ENCODE results near the gene SIVA1.

SIVA1 gene

DNA sequence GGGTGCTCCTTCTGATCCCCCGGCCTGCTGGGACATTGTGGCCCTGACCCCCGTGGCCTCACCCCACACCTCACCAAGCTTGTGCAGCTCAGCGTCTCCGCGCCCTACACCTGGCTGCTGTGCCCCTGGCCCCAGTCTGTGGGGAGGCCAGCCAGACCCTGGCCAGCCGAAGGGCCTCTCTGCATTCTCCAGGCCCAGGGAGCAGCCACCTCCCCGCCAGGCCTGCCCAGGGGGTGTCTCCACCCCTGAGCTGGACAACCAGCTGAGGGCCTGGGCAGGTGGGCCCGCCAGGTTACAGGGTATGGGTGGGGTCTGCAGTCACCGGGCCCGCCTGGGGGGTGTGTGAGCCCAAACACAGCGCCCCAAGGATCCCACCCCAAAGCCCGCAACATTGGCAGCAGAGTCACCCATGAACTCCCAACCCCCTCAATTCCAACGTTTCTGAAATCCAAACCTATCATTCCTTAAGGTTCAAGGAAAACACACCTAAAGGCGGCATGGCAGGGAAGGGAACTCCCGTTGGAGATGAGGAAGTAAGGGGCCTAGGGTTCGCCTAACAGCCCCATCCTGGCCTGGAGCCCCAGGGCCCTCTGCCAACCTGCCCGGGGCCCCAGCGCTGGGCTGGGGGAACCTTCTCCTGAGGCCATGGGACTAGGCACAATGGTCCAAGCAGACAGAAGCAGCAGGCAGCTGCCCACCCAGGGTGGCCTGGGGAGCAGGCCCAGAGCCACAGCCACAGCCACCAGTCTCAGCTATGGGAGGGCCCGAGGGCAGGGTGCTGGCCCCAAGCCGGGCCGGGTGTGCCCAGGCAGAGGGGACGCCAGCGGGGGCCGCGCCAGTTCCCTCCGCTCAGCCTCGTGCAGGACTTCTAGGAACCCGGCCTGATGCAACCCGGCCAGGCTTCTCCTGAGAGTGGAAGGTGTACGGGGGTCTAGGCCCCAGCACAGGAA lies 34.1 kb downstream of the SIVA1 start:
- no peak for DNase-seq

DNA sequence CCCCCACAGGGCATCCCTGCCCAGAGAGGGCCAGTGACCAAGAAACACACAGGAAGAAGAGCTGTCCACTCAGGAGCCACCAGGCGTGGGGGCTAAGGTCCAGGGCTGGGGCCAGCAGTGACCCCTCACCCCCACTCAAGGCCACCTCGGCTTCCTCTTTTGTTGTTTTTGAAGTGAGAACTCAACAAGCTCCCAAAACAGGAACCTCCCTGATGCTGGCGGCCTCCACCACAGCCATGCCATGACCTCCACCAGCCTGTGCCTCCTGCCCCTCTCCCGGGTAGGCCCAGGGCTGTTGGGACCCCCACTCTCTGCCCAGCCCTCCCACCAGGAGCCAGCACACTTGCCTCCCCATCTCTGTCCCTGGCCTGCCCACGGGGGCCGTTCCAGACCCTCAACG lies 34.8 kb downstream of the SIVA1 start:
- no peak for DNase-seq

DNA sequence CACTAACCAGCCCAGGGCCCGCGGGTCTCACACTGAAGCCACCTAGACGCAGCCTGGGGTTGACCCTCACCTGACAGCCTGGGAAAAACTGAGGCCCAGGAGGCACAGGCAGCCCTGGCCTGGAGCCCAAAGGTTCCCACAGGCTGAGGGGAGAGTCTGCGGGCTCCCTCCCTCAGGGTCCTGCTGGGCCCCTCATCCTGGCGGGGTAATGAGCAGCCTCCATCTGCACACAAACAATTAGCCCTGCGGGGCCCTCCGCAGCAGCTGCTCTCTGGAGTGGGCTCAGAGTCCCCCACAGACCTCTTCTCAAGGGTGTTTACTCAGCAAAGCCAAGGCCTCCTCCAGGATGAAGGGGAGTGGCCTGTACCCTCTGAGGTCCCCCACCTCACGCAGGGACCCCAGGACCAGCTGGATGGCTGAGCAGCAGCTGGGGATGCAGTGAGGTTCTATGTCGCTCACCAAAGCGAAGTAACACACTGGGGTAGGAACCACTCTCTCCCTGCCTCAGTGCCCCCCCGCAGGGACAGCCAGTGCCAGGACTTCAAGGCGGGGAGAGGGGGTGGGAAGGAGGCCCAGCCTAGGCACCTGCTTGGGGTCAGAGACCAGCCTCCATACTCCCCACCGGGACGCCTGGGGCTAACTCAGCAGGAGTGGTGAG lies 35.3 kb downstream of the SIVA1 start:
- DNase-seq, result no peak

DNA sequence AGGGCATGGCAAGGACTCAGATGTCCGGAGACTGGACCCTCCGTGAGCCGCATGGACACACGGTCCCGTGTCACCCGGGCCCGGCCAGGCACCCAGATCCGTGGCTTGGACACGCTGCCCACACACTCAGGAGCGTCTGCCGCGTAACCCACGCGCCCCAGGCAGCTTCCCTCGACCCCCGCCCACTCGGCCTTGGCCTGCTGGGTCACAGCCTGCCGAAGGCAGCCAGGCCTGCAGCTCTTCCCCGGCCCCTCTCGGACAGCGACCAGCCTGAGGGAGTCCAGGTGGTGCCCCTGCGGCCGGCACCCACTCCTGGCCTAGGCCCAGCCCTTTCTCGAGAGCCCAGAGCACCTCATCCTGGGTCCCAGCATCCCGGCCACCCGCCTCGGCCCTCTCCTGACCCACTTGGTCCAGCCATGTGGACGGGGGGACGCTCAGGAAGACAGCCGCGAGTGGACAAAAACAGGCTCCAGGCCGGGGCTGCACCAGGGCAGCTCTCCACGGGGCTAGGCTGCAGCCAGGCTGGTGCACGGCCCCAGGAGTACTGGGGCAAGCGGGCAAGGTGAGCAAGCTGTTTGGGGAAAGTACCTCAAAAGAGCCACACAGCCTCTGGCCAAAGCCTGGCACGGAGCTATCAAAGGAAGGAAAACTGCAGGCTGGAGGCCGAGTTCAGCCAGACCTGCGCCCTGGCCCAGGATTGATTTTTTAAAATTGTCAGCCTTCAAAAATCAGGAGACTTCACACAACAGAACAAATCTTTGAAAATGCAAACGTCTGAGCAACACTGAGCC lies 36.1 kb downstream of the SIVA1 start:
- DNase-seq, result no peak

DNA sequence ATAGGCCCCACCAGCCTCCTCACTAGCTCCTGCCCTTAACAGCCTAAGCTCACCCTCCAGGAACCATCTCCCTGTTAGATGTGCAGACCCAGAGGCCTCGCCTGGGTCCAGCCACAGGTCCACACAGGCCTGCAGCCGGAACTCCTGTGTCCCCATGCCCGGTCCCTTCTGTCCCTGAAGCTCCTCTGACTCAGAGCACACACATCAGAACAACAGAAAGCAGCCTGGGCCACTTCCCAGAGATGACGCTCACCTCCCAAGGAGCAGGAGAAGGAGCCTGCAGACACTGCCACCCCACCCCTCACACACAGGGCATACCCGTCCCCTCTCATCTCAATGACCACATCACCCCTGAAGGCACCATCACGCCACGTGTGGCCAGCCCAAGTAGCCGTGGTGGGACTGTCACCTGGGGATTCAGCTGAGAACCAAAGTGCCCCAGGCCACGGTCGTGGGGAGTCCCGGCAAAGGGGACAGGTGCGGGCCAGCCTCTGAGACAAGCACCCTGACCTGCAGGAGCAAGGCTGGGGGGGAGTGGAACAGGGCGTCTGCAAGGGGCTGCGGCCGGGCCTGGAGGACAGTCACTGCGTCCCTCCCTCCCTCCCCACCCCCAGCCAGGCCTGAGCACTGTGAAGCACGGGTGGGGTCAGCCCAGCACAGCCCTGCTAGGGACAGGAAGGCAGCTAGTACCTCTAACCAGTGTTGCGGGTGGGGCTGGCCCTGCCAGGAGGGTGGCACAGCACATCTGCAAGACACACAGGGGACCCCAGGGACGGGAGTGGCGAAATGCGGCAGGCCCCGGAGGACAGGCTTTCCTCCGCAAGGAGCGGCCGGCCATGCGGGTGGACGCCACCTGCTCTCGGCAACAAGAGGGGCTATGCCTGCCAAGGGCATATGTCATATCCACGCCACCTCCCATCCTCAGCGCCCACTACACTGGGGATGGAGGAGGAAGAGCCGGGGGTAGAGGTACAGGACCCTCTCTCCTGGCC lies 37.1 kb downstream of the SIVA1 start:
- DNase-seq, result no peak

GRCh38 chr14:104791425-104791824 lies 38.5 kb downstream of the SIVA1 start:
- DNase-seq, result no peak

DNA sequence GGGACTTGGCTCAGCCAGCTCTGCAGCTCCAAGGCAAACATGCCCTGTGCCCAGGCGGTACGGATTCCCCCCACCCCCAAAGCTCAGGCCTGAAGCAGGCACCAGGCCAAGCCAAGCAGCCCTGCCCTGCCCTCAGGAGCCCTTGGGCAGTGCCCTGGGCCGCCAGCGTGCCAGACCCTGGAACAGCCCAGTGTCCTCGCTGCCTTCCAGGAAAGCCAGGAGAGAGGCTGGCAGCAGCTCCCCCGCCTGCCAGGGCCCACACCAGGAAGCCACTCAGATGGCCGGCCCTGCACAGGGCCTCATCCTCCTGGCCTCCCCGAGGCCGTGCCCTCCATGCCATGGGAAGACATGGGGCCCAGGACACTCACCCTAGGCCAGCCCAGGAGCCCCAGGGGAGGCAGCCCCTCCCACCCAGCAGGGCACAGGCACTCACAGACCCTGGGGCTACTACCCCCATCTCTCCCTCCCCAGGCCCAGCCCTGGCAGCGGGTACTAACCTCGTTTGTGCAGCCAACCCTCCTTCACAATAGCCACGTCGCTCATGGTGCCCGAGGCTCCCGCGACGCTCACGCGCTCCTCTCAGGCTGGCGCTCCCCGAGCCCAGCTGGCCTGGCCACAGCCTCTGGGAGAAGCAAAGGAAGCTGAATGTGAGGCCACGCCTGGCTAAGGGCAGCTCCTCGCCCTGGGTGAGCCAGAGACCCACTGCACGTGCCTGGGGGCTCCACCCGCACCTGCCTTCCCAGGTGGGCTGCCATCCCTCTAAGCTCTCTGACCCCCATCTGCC lies 39.3 kb downstream of the SIVA1 start:
- no peak for DNase-seq

DNA sequence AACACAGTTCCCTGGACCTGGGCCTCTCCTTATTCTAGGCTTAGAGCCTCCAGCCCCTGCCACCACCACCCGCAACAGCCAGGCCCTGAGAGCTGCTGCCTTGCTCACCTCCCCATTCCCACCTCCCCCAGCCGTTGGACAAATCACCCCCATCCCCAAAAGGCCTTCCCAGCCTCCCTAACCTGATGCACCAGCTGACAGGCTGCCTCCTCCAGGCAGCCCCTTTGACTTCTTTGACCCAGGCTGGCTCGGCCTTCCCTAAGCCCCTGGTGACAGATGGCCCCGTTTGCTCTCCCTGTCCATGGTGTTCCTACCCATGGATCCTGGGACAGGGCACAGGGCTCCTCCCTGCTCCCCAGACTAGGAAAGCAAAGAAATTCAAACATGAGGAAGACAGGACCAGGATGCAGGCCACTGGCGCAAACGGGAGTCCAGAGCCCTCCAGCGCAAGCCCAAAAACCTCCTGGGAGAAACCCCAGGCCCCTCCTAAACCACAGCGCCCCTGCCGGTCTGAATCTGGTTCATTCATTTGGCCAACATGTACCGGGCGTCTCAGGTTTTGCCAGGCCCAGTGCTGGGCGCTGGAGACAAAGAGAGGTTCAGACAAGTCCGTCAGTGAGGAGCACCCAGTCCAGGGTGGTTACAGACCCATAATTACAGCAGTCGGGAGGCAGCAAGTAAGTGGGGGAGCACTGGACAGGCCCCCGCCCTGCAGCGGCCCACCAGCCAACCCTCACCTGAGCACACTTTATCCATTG lies 40.2 kb downstream of the SIVA1 start:
- no peak for DNase-seq

DNA sequence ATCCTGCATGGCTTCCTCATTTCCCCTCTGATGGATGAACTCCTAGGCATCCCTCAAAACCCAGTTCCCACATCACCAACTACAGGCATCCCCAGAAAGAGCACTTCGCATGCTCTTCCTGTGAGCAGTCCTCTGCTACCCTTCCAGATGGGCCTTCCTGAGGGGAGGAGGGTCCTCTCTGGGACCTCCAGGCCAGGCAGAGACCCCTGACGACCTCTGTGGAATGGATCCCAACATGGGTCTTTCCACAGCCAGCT lies 40.7 kb downstream of the SIVA1 start:
- no peak for DNase-seq

- peak; percentile 8 for DNase-seq
These were observed 41.2 kb downstream of the SIVA1 start for GRCh38 chr14:104794099-104794498.

DNA sequence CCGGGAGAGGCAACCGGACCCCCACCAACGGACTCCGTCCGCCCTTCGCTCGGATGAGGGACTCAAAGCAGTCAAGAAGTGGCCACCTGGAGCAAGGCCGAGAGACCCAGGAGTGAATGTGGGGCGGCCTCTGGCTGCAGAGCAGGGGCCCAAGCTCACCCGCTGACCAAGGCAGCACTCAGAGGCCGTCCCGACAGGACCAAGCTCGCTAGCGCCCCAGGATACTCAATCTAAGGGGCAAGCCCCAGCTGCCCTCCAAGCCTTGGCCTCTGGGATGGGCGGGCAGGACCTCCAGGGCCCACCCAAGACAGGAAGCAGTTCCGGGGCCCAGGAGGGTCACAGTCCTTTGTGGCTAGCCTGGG lies 41.7 kb downstream of the SIVA1 start:
- no peak for DNase-seq

GRCh38 chr14:104794993-104795780 lies 42.2 kb downstream of the SIVA1 start, which contains the start of gene AKT1:
AKT1 (minus strand) TSS chr14:104795748; CDS start chr14:104792643, 3,105 bp downstream.
- DNase-seq, result peak; percentile 48

GRCh38 chr14:104795781-104796686 lies 43.1 kb downstream of the SIVA1 start:
- DNase-seq, result no peak

GRCh38 chr14:104796687-104797081 lies 43.7 kb downstream of the SIVA1 start:
- no peak for DNase-seq

DNA sequence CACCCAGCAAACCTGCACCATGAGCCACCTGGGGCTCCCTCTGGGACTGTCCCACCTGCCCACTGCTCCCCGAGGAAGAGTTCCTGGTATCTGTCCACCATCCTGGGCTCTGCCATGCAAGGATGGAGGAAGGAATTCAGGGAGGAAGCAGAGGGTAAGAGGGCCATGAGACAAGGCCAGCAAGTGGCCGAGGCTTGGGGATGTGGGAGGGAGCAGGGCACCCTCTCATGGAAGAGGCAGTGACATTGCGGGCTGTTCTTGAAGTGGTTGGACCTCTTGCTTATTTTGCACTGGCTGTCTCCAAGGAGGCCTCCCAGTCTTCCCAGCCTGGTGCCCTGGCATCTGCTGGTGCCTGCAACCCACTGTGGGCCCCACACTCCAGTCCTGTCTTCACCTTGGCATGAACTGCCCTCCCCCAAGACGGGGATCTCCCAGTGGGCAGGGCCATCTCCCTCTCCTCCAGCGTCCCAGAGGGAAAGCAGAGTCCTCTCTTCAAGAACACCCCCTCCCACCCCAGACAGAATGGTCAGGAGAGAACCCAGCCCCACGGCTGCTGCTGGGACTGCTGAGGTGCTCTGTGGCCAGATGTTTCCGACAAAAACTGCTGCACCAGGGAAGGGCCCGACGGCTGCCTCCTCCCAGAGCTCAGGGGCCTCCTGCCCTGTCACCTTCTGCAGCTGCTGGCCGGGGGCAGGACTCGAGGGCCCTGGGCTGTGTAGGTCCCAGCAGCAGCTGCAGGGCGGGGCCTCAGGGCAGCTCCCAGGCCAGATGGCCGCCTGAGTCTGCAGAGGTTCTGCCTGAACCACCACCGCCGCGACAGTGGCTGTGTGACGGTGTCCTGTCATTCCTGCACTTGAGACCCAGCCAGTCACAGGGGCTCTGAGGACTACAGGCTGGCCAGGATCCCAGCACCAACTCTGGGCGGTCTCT lies 44.4 kb downstream of the SIVA1 start:
- no peak for DNase-seq

DNA sequence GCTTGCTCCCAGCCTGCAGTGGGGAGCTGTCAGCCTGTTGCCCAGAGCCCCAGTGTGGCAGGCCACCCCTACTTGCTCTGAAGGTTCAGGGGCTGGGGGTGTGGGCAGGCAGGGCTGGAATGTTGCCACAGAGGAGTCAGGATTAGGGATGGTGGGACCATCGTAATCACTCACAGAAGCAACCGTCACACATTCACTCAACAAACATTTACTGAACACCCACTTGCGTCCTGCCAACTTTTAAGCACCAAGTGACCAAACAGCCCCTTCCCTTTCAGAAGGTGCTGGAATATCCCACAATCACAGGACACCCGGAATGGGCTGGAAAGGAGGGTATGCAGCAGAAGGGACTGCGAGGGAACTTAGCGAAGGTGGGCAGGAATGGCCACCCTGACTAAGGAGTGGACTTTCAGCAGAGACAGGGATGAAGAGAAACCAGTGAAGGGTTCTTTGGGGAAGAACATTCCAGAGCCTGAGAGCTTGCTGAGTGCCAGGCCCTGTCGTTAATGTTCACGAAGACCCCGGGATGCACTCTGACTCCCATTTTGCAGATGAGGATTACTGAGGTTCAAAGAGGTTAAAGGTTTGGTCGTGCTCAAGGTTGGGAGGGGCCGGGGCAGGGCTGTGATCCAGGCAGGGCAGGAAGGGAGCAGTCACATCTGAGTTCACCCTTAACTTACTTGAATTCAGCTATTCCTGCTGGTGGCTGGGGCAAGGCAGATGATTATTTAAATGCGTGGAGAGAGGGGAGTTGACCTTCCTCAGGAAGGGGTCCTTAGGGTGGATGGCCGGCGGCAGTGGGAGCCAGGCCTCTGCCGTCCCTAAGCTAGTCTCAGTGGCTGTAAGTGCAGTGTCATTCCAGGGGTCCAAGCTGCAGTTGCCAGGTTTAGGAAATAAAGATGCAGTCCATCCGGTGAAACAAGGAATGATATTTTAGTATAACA lies 45.6 kb downstream of the SIVA1 start:
- no peak for DNase-seq
